ENCODE measurements around the gene ADD3. TPM values are rescaled to one million over a fixed set of nuclear protein-coding genes. Genes with fewer than 3 reads are reported as not detected.

ADD3 gene
- total and polyA plus RNA-seq, 10 of the 15 experiments (the other 5 are each of a cell fraction or from before 2014, with no cell fraction given): 27.3 to 129 (median 67.8) TPM

DNA sequence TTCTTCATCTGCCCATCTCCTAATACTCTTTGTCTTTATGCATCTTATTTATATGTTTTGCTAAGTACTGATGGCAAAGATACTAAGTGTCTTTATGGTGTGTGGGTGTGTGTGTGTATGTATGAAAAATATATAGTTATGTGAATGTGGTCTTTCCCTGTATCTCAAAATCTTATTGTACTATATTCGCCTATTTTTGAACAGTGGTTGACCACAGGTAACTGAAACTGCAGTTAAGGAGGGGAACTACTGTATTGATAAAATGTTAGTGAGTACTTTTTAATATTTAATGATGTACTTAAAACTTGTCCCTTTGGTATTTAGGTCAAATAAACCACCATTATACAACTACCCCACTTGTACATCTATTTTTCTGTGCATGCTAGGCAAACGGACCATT, 85.9 kb downstream of the ADD3 start:
- POLR2A ChIA-PET: interaction anchor here (0.6 kb wide), 1 partner anchor 48 kb away, joined by 4 read pairs; no protein-coding TSS in a partner anchor
- Histone ChIP-seq H3K27ac (ENCODE audit: control insufficient read depth, insufficient read depth) (no peak overlapping the region), H3K27me3 (replicated peaks in 1 of 2; ENCODE audit: control insufficient read depth in 2 of 2, insufficient read depth in 2 of 2, low read length in 1 of 2) (no peaks in the 10 kb centered on the region), H3K36me3 (ENCODE audit: control insufficient read depth in 2 of 2, insufficient read depth in 2 of 2, low read length in 1 of 2) (no peaks in the 10 kb centered on the region), H3K4me2 (ENCODE audit: control insufficient read depth, insufficient read depth) (peak overlapping the region; percentile 20), H4K20me1 (ENCODE audit: control insufficient read depth, insufficient read depth) (no peaks in the 10 kb centered on the region), H3K4me1 (ENCODE audit: control insufficient read depth, insufficient read depth, low read length) (peaks cover 5% of the 10 kb centered on the region; the same call in 1 of the 2 replicates), H3K9ac (ENCODE audit: control insufficient read depth, insufficient read depth, low read length) (no peak overlapping the region), H3K9me3 (replicated peaks; ENCODE audit: control insufficient read depth, insufficient read depth, low read length) (no peaks in the 10 kb centered on the region; the same call in 2 of the 3 replicates), H3K4me3 (no peak overlapping the region), H2AFZ (ENCODE audit: control insufficient read depth, low read depth, low read length) (no peak overlapping the region), H3K79me2 (ENCODE audit: control insufficient read depth, insufficient read depth, low read length) (no peaks in the 10 kb centered on the region; the same call in 1 of the 2 replicates)
- SMC1A ChIA-PET (ENCODE audit: uncharacterized antibody, unreplicated experiment): interaction anchor here (0.6 to 2.9 kb wide), 7 partner anchors 11 to 146 kb away, joined by 3 to 9 read pairs (median 4); no protein-coding TSS in a partner anchor
- intact Hi-C loops (cut with micrococcal nuclease; ENCODE audit: unreplicated experiment): no loop called here
- BruUV-seq (replicated peaks): no TSS peak
- FAIRE-seq (no peak), ATAC-seq (peak; percentile 67), DNase-seq (ENCODE audit: low read depth, low spot score) (no peak)
- RAD21 ChIA-PET (ENCODE audit: unreplicated experiment): interaction anchor here (0.7 to 1.2 kb wide), 3 partner anchors 10 to 210 kb away, joined by 3 read pairs; no protein-coding TSS in a partner anchor
- TF ChIP-seq JUNB (IDR thresholded peaks at IDR 0.05) (no peak), MEF2B (IDR thresholded peaks at IDR 0.05; ENCODE audit: partially characterized antibody, poor library complexity, severe bottlenecking) (peak; percentile 36), ZNF24 (IDR thresholded peaks at IDR 0.05) (0 out of 2 replicates have a peak, but pooled peaks have one; percentile 34), MTA2 (IDR thresholded peaks at IDR 0.05; ENCODE audit: low read depth) (peak; percentile 44; the same call in 1 of the 2 replicates), DPF2 (IDR thresholded peaks at IDR 0.05) (no peak), IKZF2 (IDR thresholded peaks at IDR 0.05) (peak; percentile 7 to 11; a peak in 1 of 4 replicates), RUNX3 (IDR thresholded peaks at IDR 0.05; ENCODE audit: low read length) (peak; percentile 74), KDM1A (IDR thresholded peaks at IDR 0.05; ENCODE audit: borderline replicate concordance) (no peak)
- WGBS (ENCODE audit: insufficient coverage, insufficient replicate concordance, low lambda C conversion rate, missing lambda C conversion rate): 72% methylated on average over 2 of the region's 2 CpGs
- in situ Hi-C loops (cut with MboI): no loop called here
- CTCF ChIA-PET: interaction anchor here (1.2 to 2.5 kb wide), 3 partner anchors 16 to 210 kb away, joined by 6 to 7 read pairs (median 7); no protein-coding TSS in a partner anchor

Measured in GM12878 (cell line).